PC-9 (cell line): ENCODE data around the gene ETHE1.

Experiments used
- EZH2 ChIP-seq: fragments of 200-600 bp; sonication (generic); IDR thresholded peaks from 2 replicates; pipeline ENCODE4 v1.8.0; 2017; ENCODE audit warnings: antibody characterized with exemption, low read depth
- TF ChIP-seq, protein P1 (sequence below): fragments of 200-600 bp; sonication (generic); conservative IDR thresholded peaks from 2 replicates; pipeline ENCODE4 v1.6.1; 2017; ENCODE audit warnings: mixed run types, antibody characterized with exemption, mild to moderate bottlenecking, moderate library complexity

DNA sequence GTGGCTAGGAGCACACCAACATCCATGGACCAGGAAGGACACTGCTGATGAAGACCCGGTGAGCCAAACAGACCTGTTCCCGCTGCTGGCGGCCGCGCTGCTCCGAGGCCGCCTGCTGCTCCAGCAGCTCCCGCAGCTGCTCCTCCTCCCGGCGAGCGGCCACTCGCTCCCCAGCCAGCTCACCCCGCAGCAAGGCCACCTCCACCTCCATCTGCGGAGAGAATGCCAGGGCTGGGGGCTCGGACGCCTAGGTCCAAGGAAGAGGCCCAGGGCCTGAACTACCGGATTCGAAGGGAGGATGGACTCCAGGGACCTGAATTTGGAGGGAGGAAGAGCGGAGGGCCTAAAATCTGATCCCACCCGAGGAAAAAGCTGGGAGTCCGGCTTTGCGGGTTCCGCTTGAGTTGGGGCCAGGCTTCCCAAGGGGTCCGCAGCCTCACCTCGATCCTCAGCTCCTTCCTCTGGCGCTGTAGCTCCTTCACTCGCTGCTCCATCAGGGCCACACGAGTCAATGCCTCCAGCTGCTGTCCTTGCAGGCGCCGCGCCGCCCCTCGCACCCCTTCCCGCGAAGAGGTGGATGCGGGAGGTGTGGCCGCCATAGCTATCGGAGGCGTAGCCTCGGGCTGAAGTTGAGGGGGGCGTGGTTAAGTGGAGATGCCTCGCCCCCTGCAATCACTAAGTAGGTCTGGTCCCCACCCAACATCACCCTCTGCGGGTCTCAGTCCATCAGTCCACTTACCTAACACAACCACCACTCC lies 25.2 kb downstream of the ETHE1 start:
- TF ChIP-seq, protein P1, sequence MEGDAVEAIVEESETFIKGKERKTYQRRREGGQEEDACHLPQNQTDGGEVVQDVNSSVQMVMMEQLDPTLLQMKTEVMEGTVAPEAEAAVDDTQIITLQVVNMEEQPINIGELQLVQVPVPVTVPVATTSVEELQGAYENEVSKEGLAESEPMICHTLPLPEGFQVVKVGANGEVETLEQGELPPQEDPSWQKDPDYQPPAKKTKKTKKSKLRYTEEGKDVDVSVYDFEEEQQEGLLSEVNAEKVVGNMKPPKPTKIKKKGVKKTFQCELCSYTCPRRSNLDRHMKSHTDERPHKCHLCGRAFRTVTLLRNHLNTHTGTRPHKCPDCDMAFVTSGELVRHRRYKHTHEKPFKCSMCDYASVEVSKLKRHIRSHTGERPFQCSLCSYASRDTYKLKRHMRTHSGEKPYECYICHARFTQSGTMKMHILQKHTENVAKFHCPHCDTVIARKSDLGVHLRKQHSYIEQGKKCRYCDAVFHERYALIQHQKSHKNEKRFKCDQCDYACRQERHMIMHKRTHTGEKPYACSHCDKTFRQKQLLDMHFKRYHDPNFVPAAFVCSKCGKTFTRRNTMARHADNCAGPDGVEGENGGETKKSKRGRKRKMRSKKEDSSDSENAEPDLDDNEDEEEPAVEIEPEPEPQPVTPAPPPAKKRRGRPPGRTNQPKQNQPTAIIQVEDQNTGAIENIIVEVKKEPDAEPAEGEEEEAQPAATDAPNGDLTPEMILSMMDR, result no peak
- no peak for TF ChIP-seq EZH2
